CD4-positive, alpha-beta T cell (primary cell): ENCODE data around the gene RAET1G. TPM values are rescaled to one million over a fixed set of nuclear protein-coding genes. Genes with fewer than 3 reads are reported as not detected.
"Not testable (repeated sequence)": the region's sequence is repeated elsewhere in the genome, so short reads cannot be mapped to it uniquely, and the experiment has no call there.

Experiments
- ATAC-seq: fragments of 200-7000 bp; cut with Tn5 transposase; one replicate; pipeline ENCODE4 v1.10.0; 2022; ENCODE audit warnings: mild to moderate bottlenecking; ENCODE audit not compliant: poor library complexity
- CTCF ChIA-PET: fragments of 350-600 bp; sonication (Branson Sonifier 250); formaldehyde crosslinking; loops from one replicate; lab custom pipeline; 2021; ENCODE audit warnings: antibody characterized with exemption, inconsistent platforms; lab: Charles Lee
- POLR2A ChIA-PET: fragments of 350-600 bp; sonication (Branson Sonifier 250); formaldehyde crosslinking; loops from one replicate; lab custom pipeline; 2021; ENCODE audit warnings: antibody characterized with exemption, inconsistent platforms; lab: Charles Lee
- DNase-seq, 14 experiments: peaks; one replicate each; pipeline ENCODE4 v3.0.0-alpha.2; 2013 to 2020; ENCODE audit warnings: mixed read lengths in 2 of 14
- H3K27ac ChIP-seq, 2 donors: one replicate each; pipeline versions ENCODE4 v1.5.1 to v1.7.0; 2013; ENCODE audit warnings: low read length in 2 of 2, low read depth in 1 of 2, mild to moderate bottlenecking in 1 of 2
- H3K27me3 ChIP-seq, 2 experiments: 1 replicate in 1 of 2; 2 replicates in 1 of 2; pipeline versions ENCODE4 v1.6.1 to v1.7.0; 2013; ENCODE audit warnings: low read length in 2 of 2, control low read depth in 1 of 2, mild to moderate bottlenecking in 1 of 2, moderate library complexity in 1 of 2; ENCODE audit not compliant: insufficient read depth in 2 of 2, control insufficient read depth in 1 of 2
- H3K36me3 ChIP-seq: one replicate; pipeline ENCODE4 v1.6.1; 2013; ENCODE audit warnings: low read length, control low read depth; ENCODE audit not compliant: insufficient read depth
- H3K4me1 ChIP-seq: one replicate; pipeline ENCODE4 v1.6.1; 2013; ENCODE audit warnings: low read length, control low read depth; ENCODE audit not compliant: insufficient read depth
- H3K4me3 ChIP-seq: one replicate; pipeline ENCODE4 v1.5.1; 2013; ENCODE audit warnings: mild to moderate bottlenecking, low read length, moderate library complexity
- H3K9me3 ChIP-seq, 2 experiments: 1 replicate in 1 of 2; 2 replicates in 1 of 2; pipeline versions ENCODE4 v1.6.1 to v1.7.0; 2013; ENCODE audit warnings: low read length in 2 of 2, mild to moderate bottlenecking in 2 of 2, control low read depth in 1 of 2, moderate library complexity in 1 of 2; ENCODE audit not compliant: control insufficient read depth in 1 of 2, insufficient read depth in 1 of 2
- H3K27ac Mint-ChIP-seq: one replicate; pipeline ENCODE4 v1.8.0; 2020; ENCODE audit warnings: mixed read lengths
- H3K27me3 Mint-ChIP-seq: one replicate; pipeline ENCODE4 v1.8.0; 2021; ENCODE audit warnings: mixed read lengths
- H3K36me3 Mint-ChIP-seq: one replicate; pipeline ENCODE4 v1.8.0; 2021; ENCODE audit warnings: low read depth, mixed read lengths
- H3K4me1 Mint-ChIP-seq: one replicate; pipeline ENCODE4 v1.8.0; 2021; ENCODE audit warnings: low read depth, mixed read lengths
- H3K4me3 Mint-ChIP-seq: one replicate; pipeline ENCODE4 v1.8.0; 2020; ENCODE audit warnings: mild to moderate bottlenecking, mixed read lengths
- H3K9me3 Mint-ChIP-seq: one replicate; pipeline ENCODE4 v1.8.0; 2020; ENCODE audit warnings: mixed read lengths
- CTCF ChIP-seq: fragments of 200-600 bp; IDR thresholded peaks from one replicate; pipeline ENCODE4 v1.8.0; 2022; ENCODE audit warnings: antibody characterized with exemption, mild to moderate bottlenecking
- intact Hi-C, 2 experiments: fragments of 100-400 bp; cut with DNase I in 1 of 2; cut with micrococcal nuclease in 1 of 2; formaldehyde crosslinking; loops; one replicate each; pipeline versions ENCODE4 v1.15.1 to v1.9.0; 2023 to 2025; cut with DNase I, micrococcal nuclease
- total RNA-seq, 174 experiments: library from RNA in 2 of 174; stranded (reverse) in 2 of 174; gene quantifications; one replicate each; pipeline ENCODE4 v1.2.3 and lab custom pipeline; 2021 to 2026

Gene RAET1G
- total RNA-seq, 2 experiments from 2014 or later = not detected

- intact Hi-C loops = loop anchor here (10.0 kb wide), 1 partner anchor 197 kb away; no protein-coding TSS in a partner anchor
- H3K9me3 Mint-ChIP-seq = no peaks in the 10 kb centered on the region
- H3K27ac Mint-ChIP-seq = no peak overlapping the region
- Histone ChIP-seq H3K27me3 (peaks cover 47 to 56% of the 10 kb centered on the region in 2 experiments), H3K4me1 (peaks cover 29% of the 10 kb centered on the region), H3K27ac (no peak overlapping the region), H3K4me3 (no peak overlapping the region), H3K36me3 (no peaks in the 10 kb centered on the region), H3K9me3 (peaks cover 0 to 20% of the 10 kb centered on the region in 2 experiments)
- CTCF ChIA-PET = no interaction called here
- POLR2A ChIA-PET = no interaction called here
- peaks cover 76% of the 10 kb centered on the region for H3K27me3 Mint-ChIP-seq
- H3K4me1 Mint-ChIP-seq = peaks cover 26% of the 10 kb centered on the region
- ATAC-seq (no peak), DNase-seq (peak in 1 of 14 experiments; percentile 21)
- H3K36me3 Mint-ChIP-seq = no peaks in the 10 kb centered on the region
- peak overlapping the region; percentile 36 for H3K4me3 Mint-ChIP-seq
- no peak for TF ChIP-seq CTCF
Measured at GRCh38 chr6:149921361-149921760, 1.6 kb downstream of the RAET1G start.

GRCh38 chr6:149919834-149920225 is 3.1 kb downstream of the RAET1G start:
- POLR2A ChIA-PET = no interaction called here
- ATAC-seq (no peak), DNase-seq (peak in 1 of 14 experiments; percentile 25)
- Mint-ChIP-seq H3K4me3 (no peak overlapping the region), H3K36me3 (no peaks in the 10 kb centered on the region), H3K27ac (no peak overlapping the region), H3K27me3 (peaks cover 64% of the 10 kb centered on the region), H3K4me1 (peaks cover 16% of the 10 kb centered on the region), H3K9me3 (no peaks in the 10 kb centered on the region)
- Histone ChIP-seq H3K36me3 (no peaks in the 10 kb centered on the region), H3K4me3 (no peak overlapping the region), H3K9me3 (peaks cover 0 to 11% of the 10 kb centered on the region in 2 experiments), H3K27ac (no peak overlapping the region), H3K27me3 (peaks cover 32 to 41% of the 10 kb centered on the region in 2 experiments), H3K4me1 (peaks cover 16% of the 10 kb centered on the region)
- intact Hi-C loops = loop anchor here (10.0 kb wide), 1 partner anchor 195 kb away; no protein-coding TSS in a partner anchor
- TF ChIP-seq CTCF = no peak
- CTCF ChIA-PET = no interaction called here

- H3K4me1 ChIP-seq = peaks cover 16% of the 10 kb centered on the region
- H3K27me3 Mint-ChIP-seq = peaks cover 64% of the 10 kb centered on the region
- peaks cover 0 to 11% of the 10 kb centered on the region in 2 experiments for H3K9me3 ChIP-seq
- ATAC-seq, H3K27ac ChIP-seq, intact Hi-C loops, H3K9me3 Mint-ChIP-seq, H3K27ac Mint-ChIP-seq, DNase-seq, H3K4me3 Mint-ChIP-seq, H3K36me3 ChIP-seq, H3K36me3 Mint-ChIP-seq, H3K4me3 ChIP-seq, CTCF ChIA-PET, POLR2A ChIA-PET: not testable (repeated sequence)
- H3K27me3 ChIP-seq = peaks cover 26 to 35% of the 10 kb centered on the region in 2 experiments
- H3K4me1 Mint-ChIP-seq = peaks cover 16% of the 10 kb centered on the region
Measured at GRCh38 chr6:149919126-149919833, 3.6 kb downstream of the RAET1G start.
